Mesothelial cell of epicardium (in vitro differentiated cells): Measurements from ENCODE around the gene TASOR2. TPM values are rescaled to one million over a fixed set of nuclear protein-coding genes. Genes with fewer than 3 reads are reported as not detected.
A peak's percentile ranks its signal among the peaks of the same experiment; 100 is the strongest.

Experiments used
- DNase-seq, 2 experiments: peaks; one replicate each; pipeline ENCODE4 v3.0.0; 2021; ENCODE audit warnings: low spot score in 2 of 2; ENCODE audit not compliant: unreplicated experiment in 2 of 2
- H3K27ac Mint-ChIP-seq: 2 replicates; pipeline ENCODE4 v1.8.0; 2021; ENCODE audit warnings: mixed read lengths
- H3K27me3 Mint-ChIP-seq: 2 replicates; pipeline ENCODE4 v1.8.0; 2021; ENCODE audit warnings: low read depth, mixed read lengths
- H3K36me3 Mint-ChIP-seq: 2 replicates; pipeline ENCODE4 v1.8.0; 2021; ENCODE audit warnings: mixed read lengths
- H3K4me1 Mint-ChIP-seq: 2 replicates; pipeline ENCODE4 v1.8.0; 2021; ENCODE audit warnings: mixed read lengths
- H3K4me3 Mint-ChIP-seq: 2 replicates; pipeline ENCODE4 v1.8.0; 2021; ENCODE audit warnings: mild to moderate bottlenecking, moderate library complexity, mixed read lengths
- H3K9me3 Mint-ChIP-seq: 2 replicates; pipeline ENCODE4 v1.8.0; 2021; ENCODE audit warnings: mixed read lengths
- total RNA-seq: library from RNA; stranded (reverse); gene quantifications from 3 replicates; pipeline ENCODE4 v1.2.1, GENCODE V29; 2021
- TF ChIP-seq, protein P1 (sequence below): fragments of 200-600 bp; sonication (generic); IDR thresholded peaks from one replicate; pipeline ENCODE4 v1.5.0; 2021; ENCODE audit warnings: antibody characterized with exemption; ENCODE audit not compliant: unreplicated experiment

The TASOR2 gene
- total RNA-seq, 1 donor from 2014 or later = 90.1 TPM

DNA sequence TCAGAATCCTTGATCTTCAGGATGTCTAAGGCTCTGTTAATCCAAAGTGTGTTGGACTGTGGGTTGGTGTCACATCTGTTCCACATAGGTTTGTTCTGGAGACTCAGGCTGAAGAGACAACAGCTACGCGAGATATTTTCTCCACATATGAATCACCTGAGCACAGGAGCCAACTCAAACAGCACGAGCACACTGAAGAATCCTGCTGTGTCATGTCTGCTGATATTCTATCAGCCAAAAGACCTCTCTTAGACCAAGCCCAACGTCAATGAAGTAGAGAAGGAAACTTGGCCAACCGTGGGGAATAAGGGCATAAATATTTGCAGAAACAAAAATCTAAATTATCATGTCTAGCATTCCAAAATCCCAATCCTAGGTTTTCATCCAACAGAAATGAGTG, 2.7 kb upstream of the TASOR2 start:
- no peak overlapping the region for H3K27ac Mint-ChIP-seq
- H3K9me3 Mint-ChIP-seq = no peaks in the 10 kb centered on the region
- no peak for DNase-seq
- no peak overlapping the region for H3K4me3 Mint-ChIP-seq
- no peaks in the 10 kb centered on the region for H3K36me3 Mint-ChIP-seq
- H3K4me1 Mint-ChIP-seq = peaks cover 19% of the 10 kb centered on the region
- peaks cover 44% of the 10 kb centered on the region for H3K27me3 Mint-ChIP-seq
- TF ChIP-seq, protein P1, sequence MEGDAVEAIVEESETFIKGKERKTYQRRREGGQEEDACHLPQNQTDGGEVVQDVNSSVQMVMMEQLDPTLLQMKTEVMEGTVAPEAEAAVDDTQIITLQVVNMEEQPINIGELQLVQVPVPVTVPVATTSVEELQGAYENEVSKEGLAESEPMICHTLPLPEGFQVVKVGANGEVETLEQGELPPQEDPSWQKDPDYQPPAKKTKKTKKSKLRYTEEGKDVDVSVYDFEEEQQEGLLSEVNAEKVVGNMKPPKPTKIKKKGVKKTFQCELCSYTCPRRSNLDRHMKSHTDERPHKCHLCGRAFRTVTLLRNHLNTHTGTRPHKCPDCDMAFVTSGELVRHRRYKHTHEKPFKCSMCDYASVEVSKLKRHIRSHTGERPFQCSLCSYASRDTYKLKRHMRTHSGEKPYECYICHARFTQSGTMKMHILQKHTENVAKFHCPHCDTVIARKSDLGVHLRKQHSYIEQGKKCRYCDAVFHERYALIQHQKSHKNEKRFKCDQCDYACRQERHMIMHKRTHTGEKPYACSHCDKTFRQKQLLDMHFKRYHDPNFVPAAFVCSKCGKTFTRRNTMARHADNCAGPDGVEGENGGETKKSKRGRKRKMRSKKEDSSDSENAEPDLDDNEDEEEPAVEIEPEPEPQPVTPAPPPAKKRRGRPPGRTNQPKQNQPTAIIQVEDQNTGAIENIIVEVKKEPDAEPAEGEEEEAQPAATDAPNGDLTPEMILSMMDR = no peak

DNA sequence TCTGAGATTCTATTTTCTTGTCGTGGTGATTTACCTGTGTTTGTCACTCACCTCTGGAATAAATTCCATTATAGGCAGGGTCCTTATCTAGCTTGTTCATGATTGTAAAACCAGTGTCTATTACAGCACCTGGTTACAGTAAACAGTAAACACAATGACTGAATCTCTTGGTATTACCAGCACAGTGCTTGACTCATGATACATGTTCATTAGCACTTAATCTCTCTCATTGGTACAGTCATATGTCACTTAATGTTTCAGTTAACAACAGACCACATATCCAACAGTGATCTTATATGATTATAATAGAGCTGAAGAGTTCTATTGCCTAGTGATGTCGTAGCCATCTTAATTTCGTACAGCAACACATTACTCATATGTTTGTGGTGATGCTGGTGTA, 1.6 kb upstream of the TASOR2 start:
- no peak for DNase-seq
- Mint-ChIP-seq H3K9me3 (no peaks in the 10 kb centered on the region), H3K36me3 (no peaks in the 10 kb centered on the region), H3K27me3 (peaks cover 34% of the 10 kb centered on the region), H3K27ac (no peak overlapping the region), H3K4me3 (no peak overlapping the region), H3K4me1 (peaks cover 21% of the 10 kb centered on the region)
- TF ChIP-seq, protein P1 = no peak

DNA sequence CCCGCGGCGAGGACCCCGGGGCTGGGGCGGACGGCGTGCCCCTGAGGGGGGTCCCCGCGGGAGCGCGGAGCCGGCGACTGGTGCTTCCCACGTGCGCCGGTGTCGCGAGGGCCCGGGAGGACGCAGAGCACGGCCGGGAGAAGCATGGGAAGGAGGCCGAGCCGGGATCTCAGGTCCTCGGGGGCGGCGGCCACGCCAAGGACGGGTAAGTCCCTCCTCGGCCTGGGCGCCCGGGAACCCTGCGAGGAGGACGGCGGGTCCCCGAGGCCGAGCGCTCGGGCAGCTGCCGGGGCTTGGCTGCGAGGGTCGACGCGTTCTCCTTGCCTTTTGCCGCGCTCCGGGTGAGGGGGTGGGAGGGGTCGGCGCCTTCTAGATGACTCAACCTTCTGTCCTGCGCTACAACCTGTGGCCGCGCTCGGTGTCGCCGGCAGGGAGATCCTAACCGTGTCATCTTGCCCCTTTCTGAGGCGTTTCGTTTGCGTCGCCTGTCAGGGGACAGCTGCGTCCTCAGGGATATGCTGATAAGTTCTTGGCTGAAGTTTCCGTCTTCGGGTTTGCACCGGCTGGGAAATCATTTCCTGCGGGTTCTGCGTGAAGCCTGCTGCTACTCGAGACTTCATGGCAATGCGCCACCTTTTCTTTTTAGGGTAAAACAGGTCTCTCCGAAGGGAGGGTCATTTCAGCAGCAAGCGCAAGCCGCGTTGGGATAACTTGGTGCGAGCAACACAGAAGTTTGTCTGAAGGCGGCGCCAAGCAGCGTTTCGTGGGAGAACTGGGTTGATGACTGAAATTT, 529 bp downstream of the TASOR2 start:
- Mint-ChIP-seq H3K27ac (peak overlapping the region; percentile 97), H3K36me3 (peaks cover 2% of the 10 kb centered on the region), H3K9me3 (no peaks in the 10 kb centered on the region), H3K4me1 (peaks cover 21% of the 10 kb centered on the region), H3K4me3 (peak overlapping the region; percentile 94), H3K27me3 (peaks cover 19% of the 10 kb centered on the region)
- peak; percentile 30 to 68 for DNase-seq
- TF ChIP-seq, protein P1 = no peak

DNA sequence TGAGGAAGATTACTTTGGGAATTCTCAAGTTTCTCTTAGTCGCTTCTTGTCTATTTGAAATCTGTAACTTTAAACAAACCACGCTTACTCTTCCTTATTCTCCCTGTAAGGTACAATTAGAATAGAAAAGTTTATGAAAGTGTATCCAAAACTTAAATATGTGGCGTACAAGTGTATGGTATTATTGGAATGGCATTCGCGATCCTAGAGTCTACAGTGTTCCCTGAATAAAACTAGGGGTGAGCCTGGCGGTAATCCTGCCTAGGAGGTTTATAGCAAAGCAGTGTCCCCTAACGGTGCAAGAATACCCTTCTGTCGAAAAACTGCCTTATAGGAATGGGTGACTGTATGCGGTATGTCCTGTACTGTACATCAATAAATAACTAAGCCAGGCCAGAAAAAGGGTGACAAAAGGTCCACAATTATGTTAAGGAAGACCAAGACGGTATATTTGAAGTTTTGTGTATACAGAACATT, 1.2 kb downstream of the TASOR2 start:
- H3K4me3 Mint-ChIP-seq = peak overlapping the region; percentile 94
- H3K27ac Mint-ChIP-seq = peak overlapping the region; percentile 97
- peaks cover 21% of the 10 kb centered on the region for H3K4me1 Mint-ChIP-seq

DNA sequence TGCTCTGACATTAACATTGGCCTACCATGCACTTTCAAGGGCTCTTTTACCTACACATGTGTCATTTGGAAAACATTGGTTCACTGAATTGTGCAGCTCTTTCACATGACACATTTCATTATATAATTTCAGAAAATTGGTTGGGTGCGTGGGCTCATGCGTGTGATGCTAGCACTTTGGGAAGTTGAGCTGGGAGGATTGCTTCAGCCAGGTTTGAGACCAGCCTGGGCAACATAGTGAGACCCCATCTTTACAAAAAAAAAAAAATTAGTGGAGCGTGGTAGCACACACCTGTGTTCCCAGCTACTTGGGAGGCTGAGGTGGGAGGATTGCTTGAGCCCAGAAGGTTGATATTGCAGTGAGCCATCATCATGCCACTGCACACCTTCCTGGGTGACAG, 3.9 kb downstream of the TASOR2 start:
- Mint-ChIP-seq H3K9me3 (no peaks in the 10 kb centered on the region), H3K36me3 (peaks cover 2% of the 10 kb centered on the region), H3K27me3 (no peaks in the 10 kb centered on the region), H3K4me1 (peaks cover 37% of the 10 kb centered on the region), H3K27ac (no peak overlapping the region), H3K4me3 (no peak overlapping the region)
- TF ChIP-seq, protein P1 = no peak
- DNase-seq = no peak

More for the DNA sequence above, 1.2 kb downstream of the TASOR2 start:
- no peaks in the 10 kb centered on the region for H3K9me3 Mint-ChIP-seq
- TF ChIP-seq, protein P1 = peak; percentile 11
- no peak for DNase-seq
- H3K27me3 Mint-ChIP-seq = peaks cover 14% of the 10 kb centered on the region
- H3K36me3 Mint-ChIP-seq = peaks cover 2% of the 10 kb centered on the region
